Measurements from ENCODE around the gene MARCHF10.
A peak's percentile ranks its signal among the peaks of the same experiment; 100 is the strongest.

MARCHF10 gene, protein sequence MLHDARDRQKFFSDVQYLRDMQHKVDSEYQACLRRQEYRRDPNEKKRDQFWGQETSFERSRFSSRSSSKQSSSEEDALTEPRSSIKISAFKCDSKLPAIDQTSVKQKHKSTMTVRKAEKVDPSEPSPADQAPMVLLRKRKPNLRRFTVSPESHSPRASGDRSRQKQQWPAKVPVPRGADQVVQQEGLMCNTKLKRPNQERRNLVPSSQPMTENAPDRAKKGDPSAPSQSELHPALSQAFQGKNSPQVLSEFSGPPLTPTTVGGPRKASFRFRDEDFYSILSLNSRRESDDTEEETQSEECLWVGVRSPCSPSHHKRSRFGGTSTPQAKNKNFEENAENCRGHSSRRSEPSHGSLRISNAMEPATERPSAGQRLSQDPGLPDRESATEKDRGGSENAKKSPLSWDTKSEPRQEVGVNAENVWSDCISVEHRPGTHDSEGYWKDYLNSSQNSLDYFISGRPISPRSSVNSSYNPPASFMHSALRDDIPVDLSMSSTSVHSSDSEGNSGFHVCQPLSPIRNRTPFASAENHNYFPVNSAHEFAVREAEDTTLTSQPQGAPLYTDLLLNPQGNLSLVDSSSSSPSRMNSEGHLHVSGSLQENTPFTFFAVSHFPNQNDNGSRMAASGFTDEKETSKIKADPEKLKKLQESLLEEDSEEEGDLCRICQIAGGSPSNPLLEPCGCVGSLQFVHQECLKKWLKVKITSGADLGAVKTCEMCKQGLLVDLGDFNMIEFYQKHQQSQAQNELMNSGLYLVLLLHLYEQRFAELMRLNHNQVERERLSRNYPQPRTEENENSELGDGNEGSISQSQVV

DNA sequence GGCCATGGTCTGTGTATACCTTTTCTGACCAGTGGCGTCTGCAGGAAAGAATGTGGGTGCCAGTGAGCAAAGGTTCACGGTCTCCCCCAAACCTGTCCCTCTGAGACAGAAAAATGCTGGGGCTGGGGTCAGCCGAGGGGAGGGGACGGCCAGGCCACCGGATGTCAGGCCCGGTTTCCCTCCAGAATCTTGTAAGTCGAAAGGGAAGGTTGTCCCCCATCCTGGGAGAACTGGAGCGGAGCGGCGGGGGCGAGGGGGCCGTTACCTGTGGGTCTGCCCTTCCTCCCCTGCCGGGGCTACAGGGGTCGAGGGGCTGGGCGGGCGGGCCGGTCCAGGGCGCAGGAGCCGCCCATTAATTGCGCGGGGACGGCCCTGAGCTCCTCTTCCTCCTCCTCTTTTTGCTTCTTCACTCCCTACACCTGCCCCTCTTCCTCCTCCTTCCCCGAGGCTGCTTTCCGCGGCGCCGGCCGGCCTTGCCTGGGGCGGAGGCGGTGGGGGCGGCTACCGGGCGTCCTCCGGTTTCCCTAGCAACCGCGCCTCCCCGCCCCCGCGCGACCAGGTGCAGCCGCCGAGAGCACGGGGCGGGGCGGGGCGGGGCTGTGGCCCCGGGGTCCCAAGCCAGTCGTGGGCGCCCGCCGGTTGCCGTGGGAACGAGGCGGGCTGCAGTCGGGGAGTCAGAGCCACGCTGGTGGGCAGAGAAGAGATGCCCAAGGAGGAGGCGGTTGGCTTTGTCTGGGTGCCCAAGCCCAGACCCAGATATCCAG is at the start of gene MARCHF10:
TSS of gene MARCHF10 (minus strand) at position 503 of the 764 bp plus-strand sequence. CDS start 6,579 bp downstream, outside the sequence.
- no peak within 1 kb of the TSS for H3K27ac ChIP-seq
- no peaks in the 10 kb centered on the region for H3K36me3 ChIP-seq
- no peaks in the 10 kb centered on the region for H3K9me3 ChIP-seq
- H3K4me3 ChIP-seq, result peak within 1 kb of the TSS in 1 of 2 donors; percentile 18
- peaks cover 0 to 18% of the 10 kb centered on the region in 2 donors for H3K27me3 ChIP-seq
- TF ChIP-seq, protein P1, sequence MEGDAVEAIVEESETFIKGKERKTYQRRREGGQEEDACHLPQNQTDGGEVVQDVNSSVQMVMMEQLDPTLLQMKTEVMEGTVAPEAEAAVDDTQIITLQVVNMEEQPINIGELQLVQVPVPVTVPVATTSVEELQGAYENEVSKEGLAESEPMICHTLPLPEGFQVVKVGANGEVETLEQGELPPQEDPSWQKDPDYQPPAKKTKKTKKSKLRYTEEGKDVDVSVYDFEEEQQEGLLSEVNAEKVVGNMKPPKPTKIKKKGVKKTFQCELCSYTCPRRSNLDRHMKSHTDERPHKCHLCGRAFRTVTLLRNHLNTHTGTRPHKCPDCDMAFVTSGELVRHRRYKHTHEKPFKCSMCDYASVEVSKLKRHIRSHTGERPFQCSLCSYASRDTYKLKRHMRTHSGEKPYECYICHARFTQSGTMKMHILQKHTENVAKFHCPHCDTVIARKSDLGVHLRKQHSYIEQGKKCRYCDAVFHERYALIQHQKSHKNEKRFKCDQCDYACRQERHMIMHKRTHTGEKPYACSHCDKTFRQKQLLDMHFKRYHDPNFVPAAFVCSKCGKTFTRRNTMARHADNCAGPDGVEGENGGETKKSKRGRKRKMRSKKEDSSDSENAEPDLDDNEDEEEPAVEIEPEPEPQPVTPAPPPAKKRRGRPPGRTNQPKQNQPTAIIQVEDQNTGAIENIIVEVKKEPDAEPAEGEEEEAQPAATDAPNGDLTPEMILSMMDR (IDR thresholded peaks at IDR 0.05), result no peak
- intact Hi-C loops (cut with DNase I; ENCODE audit: low total_unique reads), result no loop called here
- DNase-seq, result no peak
- H3K4me1 ChIP-seq, result peaks cover 0 to 8% (median 5%) of the 10 kb centered on the region in 4 donors

DNA sequence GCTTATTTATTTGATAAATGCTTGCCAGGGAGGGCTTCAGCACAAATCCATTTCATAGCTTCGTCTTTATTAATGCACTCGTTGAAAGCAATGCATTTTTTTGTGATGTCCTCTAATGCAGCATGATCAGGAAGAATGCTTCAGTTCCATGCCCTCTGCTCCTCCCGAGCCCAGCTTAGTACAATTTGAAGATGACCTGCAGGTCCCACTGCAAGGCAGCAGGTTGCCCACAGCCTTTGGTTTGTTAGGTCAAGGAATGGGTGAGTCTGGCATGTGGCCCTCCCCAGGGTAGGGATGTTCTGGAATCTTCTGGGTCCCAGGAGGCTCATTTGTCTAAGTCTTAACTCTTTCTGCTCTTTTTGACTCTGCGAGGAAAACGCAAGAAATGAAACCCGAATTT is 49.4 kb upstream of the MARCHF10 start:
- TF ChIP-seq, protein P1 (IDR thresholded peaks at IDR 0.05), result no peak
- no peaks in the 10 kb centered on the region for H3K27me3 ChIP-seq
- intact Hi-C loops (cut with DNase I; ENCODE audit: low total_unique reads), result no loop called here
- peaks cover 0 to 6% (median 0%) of the 10 kb centered on the region in 4 donors for H3K4me1 ChIP-seq
- DNase-seq, result no peak
- H3K36me3 ChIP-seq, result no peaks in the 10 kb centered on the region
- H3K4me3 ChIP-seq, result no peak overlapping the region
- no peak overlapping the region for H3K27ac ChIP-seq
- no peaks in the 10 kb centered on the region for H3K9me3 ChIP-seq

DNA sequence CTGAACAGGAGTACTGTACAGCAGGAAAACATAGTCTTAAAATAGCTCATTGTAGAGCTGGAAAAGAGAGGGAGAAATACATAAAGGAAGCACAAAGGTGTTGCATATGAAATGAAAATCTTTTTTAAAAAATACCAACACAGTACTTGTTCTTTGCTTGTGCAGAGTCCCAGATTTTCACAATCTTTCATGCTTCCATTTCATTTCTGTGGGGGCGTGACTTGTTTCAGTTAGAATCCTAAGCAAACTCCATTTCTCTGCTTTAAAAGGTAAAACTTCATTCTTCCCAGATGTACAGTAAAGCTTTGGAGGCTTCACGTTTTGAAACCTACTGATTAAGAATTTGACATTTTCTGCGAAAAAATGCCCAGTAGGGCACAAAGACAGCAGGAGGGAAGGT is 48.5 kb upstream of the MARCHF10 start:
- Histone ChIP-seq H3K9me3 (no peaks in the 10 kb centered on the region), H3K27me3 (no peaks in the 10 kb centered on the region), H3K4me3 (no peak overlapping the region), H3K4me1 (peaks cover 0 to 6% (median 0%) of the 10 kb centered on the region in 4 donors), H3K27ac (no peak overlapping the region), H3K36me3 (no peaks in the 10 kb centered on the region)
- intact Hi-C loops (cut with DNase I; ENCODE audit: low total_unique reads), result no loop called here
- TF ChIP-seq, protein P1 (IDR thresholded peaks at IDR 0.05), result no peak
- no peak for DNase-seq

DNA sequence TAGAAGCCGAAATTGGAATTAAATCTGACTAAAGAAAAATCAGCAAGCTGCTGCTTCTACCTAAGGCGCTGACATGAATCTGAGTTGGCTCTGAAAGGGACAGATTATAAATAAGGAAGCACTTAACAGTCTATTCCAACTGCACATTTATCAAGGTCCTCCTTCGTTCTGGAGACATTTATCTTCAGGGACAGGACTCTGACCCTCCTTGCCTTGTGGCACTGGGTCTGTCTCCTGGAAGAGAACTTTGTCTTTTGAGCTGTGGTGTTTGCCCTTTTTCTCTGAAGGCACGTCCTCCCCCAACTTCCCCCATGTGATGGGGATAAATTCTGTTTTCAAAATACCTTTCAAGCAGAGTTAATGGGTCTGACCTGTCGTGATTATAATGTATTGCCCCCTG is 47.0 kb upstream of the MARCHF10 start:
- no peak overlapping the region for H3K27ac ChIP-seq
- intact Hi-C loops (cut with DNase I; ENCODE audit: low total_unique reads), result no loop called here
- DNase-seq, result no peak

More for the DNA sequence above, 47.0 kb upstream of the MARCHF10 start:
- Histone ChIP-seq H3K36me3 (no peaks in the 10 kb centered on the region), H3K4me1 (peaks cover 0 to 6% (median 0%) of the 10 kb centered on the region in 4 donors), H3K4me3 (no peak overlapping the region), H3K27me3 (no peaks in the 10 kb centered on the region), H3K9me3 (no peaks in the 10 kb centered on the region)
- TF ChIP-seq, protein P1 (IDR thresholded peaks at IDR 0.05), result no peak

Data from tibial artery (tissue), 4 donors.